HepG2 (cell line): ENCODE results near the gene MUL1. TPM values are rescaled to one million over a fixed set of nuclear protein-coding genes. Genes with fewer than 3 reads are reported as not detected.

ENCODE experiments used
- HNF4G ChIP-seq, 2 experiments: sonication (generic) in 1 of 2; formaldehyde crosslinking in 1 of 2; IDR thresholded peaks; 2 replicates each; pipeline versions ENCODE4 v1.4.0 to v1.6.1; 2011 to 2020; ENCODE audit warnings: borderline replicate concordance in 2 of 2, low read depth in 2 of 2, mild to moderate bottlenecking in 2 of 2, low read length in 1 of 2, missing genetic modification reagents in 1 of 2, moderate library complexity in 1 of 2
- MTERF4 ChIP-seq: sonication (generic); formaldehyde crosslinking; IDR thresholded peaks from 2 replicates; pipeline ENCODE4 v1.8.0; 2023; ENCODE audit warnings: mild to moderate bottlenecking, missing genetic modification reagents
- ZHX2 ChIP-seq, 2 experiments: sonication (generic) in 1 of 2; formaldehyde crosslinking in 1 of 2; IDR thresholded peaks; 2 replicates each; pipeline versions ENCODE4 v1.6.1 to v1.9.0; 2014 to 2022; ENCODE audit warnings: antibody characterized with exemption in 1 of 2, borderline replicate concordance in 1 of 2, inconsistent platforms in 1 of 2, low read depth in 1 of 2, missing genetic modification reagents in 1 of 2
- ZNF407 ChIP-seq: sonication (generic); formaldehyde crosslinking; IDR thresholded peaks from one replicate; pipeline ENCODE4 v1.5.1; 2020; ENCODE audit warnings: mild to moderate bottlenecking, missing genetic modification reagents; ENCODE audit errors: not compliant biosample characterization
- ZNF704 ChIP-seq: sonication (generic); formaldehyde crosslinking; IDR thresholded peaks from 2 replicates; pipeline ENCODE4 v1.8.1; 2023; ENCODE audit warnings: mild to moderate bottlenecking, inconsistent platforms, moderate library complexity, missing genetic modification reagents, borderline replicate concordance
- ZNF740 ChIP-seq: sonication (generic); formaldehyde crosslinking; IDR thresholded peaks from 2 replicates; pipeline ENCODE4 v1.4.0; 2020; ENCODE audit warnings: missing genetic modification reagents
- ZNF883 ChIP-seq: sonication (generic); formaldehyde crosslinking; IDR thresholded peaks from 2 replicates; pipeline ENCODE4 v1.5.1; 2020; ENCODE audit warnings: mild to moderate bottlenecking, missing genetic modification reagents; ENCODE audit errors: not compliant biosample characterization
- polyA plus RNA-seq, 8 experiments: library from polyadenylated mRNA; depleted of rRNA in 3 of 8; stranded (reverse) in 7 of 8; unstranded in 1 of 8; fragments of >200 nt; fragmentation: Illumina TruSeq in 4 of 8; extraction: Trizol in 4 of 8; gene quantifications; 2 replicates each; pipeline versions ENCODE4 v1.2.1 to v1.2.3, GENCODE V29; 2011 to 2016; ENCODE audit warnings: low read depth in 4 of 8, missing spikeins in 1 of 8, mixed read lengths in 1 of 8; ENCODE audit not compliant: insufficient read depth in 1 of 8
- total RNA-seq, 5 experiments: library from RNA; depleted of rRNA; stranded (reverse); fragments of >200 nt; fragmentation: Illumina TruSeq; extraction: Trizol; gene quantifications; 2 replicates each; pipeline ENCODE4 v1.2.3, GENCODE V29; 2016; ENCODE audit warnings: low read depth in 1 of 5

MUL1 gene
- total and polyA plus RNA-seq, 2 of the 13 experiments (the other 11 are each of a cell fraction or from before 2014, with no cell fraction given): 21.5 to 26.5 TPM

GRCh38 chr1:20552728-20553445 is 44.9 kb upstream of the MUL1 start (continued):
- no peak for TF ChIP-seq ZNF740 (CRISPR knock-in tag)
- no peak for TF ChIP-seq ZNF407 (CRISPR knock-in tag)
- no peak for TF ChIP-seq MTERF4 (CRISPR knock-in tag)
- no peak for TF ChIP-seq ZHX2 (IDR thresholded peaks at IDR 0.05; ENCODE audit: low read depth)
- no peak for TF ChIP-seq ZHX2 (CRISPR knock-in tag; IDR thresholded peaks at IDR 0.05; ENCODE audit: borderline replicate concordance)
- no peak for TF ChIP-seq HNF4G (IDR thresholded peaks at IDR 0.05; ENCODE audit: borderline replicate concordance, low read depth, low read length)
- no peak for TF ChIP-seq HNF4G (CRISPR knock-in tag; IDR thresholded peaks at IDR 0.05; ENCODE audit: borderline replicate concordance, low read depth)
- TF ChIP-seq ZNF883 (CRISPR knock-in tag): no peak
- TF ChIP-seq ZNF704 (CRISPR knock-in tag): no peak
